Lung (tissue), 12 donors: ENCODE data around the gene E2F2. TPM values are rescaled to one million over a fixed set of nuclear protein-coding genes. Genes with fewer than 3 reads are reported as not detected.

Source experiments
- ATAC-seq: fragments of 200-7000 bp; cut with Tn5 transposase; one replicate; pipeline ENCODE4 v1.9.1; 2020; ENCODE audit warnings: moderate number of reproducible peaks; ENCODE audit not compliant: insufficient read depth, low FRiP score
- DNase-seq, 3 donors: peaks; one replicate each; pipeline ENCODE4 v3.0.0-alpha.2; 2013 to 2017
- H3K27ac ChIP-seq, 2 donors: one replicate each; pipeline ENCODE4 v1.5.1; 2013; ENCODE audit warnings: mild to moderate bottlenecking in 2 of 2, moderate library complexity in 2 of 2, control low read depth in 1 of 2, inconsistent platforms in 1 of 2, low read depth in 1 of 2, low read length in 1 of 2
- H3K27me3 ChIP-seq, 3 donors: one replicate each; pipeline ENCODE4 v1.5.1; 2013; ENCODE audit warnings: low read length in 2 of 3; ENCODE audit not compliant: control insufficient read depth in 3 of 3, insufficient read depth in 3 of 3
- H3K36me3 ChIP-seq, 4 donors: one replicate each; pipeline ENCODE4 v1.5.1; 2013; ENCODE audit warnings: low read length in 4 of 4, mild to moderate bottlenecking in 1 of 4, moderate library complexity in 1 of 4; ENCODE audit not compliant: control insufficient read depth in 4 of 4, insufficient read depth in 4 of 4
- H3K4me1 ChIP-seq, 5 donors: one replicate each; pipeline ENCODE4 v1.5.1; 2013; ENCODE audit warnings: low read length in 5 of 5, mild to moderate bottlenecking in 2 of 5, moderate library complexity in 1 of 5; ENCODE audit not compliant: control insufficient read depth in 5 of 5, insufficient read depth in 5 of 5
- H3K4me3 ChIP-seq: one replicate; pipeline ENCODE4 v1.5.1; 2013; ENCODE audit warnings: mild to moderate bottlenecking, control low read depth, moderate library complexity
- H3K9ac ChIP-seq, 2 donors: one replicate each; pipeline ENCODE4 v1.5.1; 2013; ENCODE audit warnings: low read length in 2 of 2, control low read depth in 1 of 2; ENCODE audit not compliant: insufficient read depth in 1 of 2
- H3K9me3 ChIP-seq, 4 donors: one replicate each; pipeline ENCODE4 v1.5.1; 2013; ENCODE audit warnings: low read length in 3 of 4, mild to moderate bottlenecking in 1 of 4, moderate library complexity in 1 of 4; ENCODE audit not compliant: control insufficient read depth in 4 of 4, insufficient read depth in 3 of 4
- WGBS, 2 donors: extraction: QIAGEN DNeasy Blood & Tissue Kit; methylation state at CpG; one replicate each; pipeline ENCODE4 v1.1.7; 2013; 5-methylcytosine and 5-hydroxymethylcytosine counted together
- polyA plus RNA-seq, 2 donors: library from polyadenylated mRNA; stranded (reverse); fragments of 200-250 nt; gene quantifications; one replicate each; pipeline ENCODE4 v1.2.1, GENCODE V29; 2013
- total RNA-seq, 2 donors: library from RNA; depleted of rRNA in 1 of 2; stranded (reverse); fragments of >200 nt in 1 of 2; gene quantifications; one replicate each; pipeline ENCODE4 v1.2.1, GENCODE V29; 2014 to 2021
- TF ChIP-seq, protein P1 (sequence below): IDR thresholded peaks from 2 replicates; pipeline ENCODE4 v1.5.1; 2012; ENCODE audit warnings: mild to moderate bottlenecking; ENCODE audit errors: control extremely low read depth, extremely low read depth
- donor health status: control.
- donor health status: control.
- donor health status: Bipolar disorder and iron deficiency.
- donor health status: healthy.
- donor health status: DM: yes; HTN: yes; CAD: no.

Gene E2F2
- total and polyA plus RNA-seq, 4 donors: 0.83 to 4.9 (median 1.5) TPM

DNA sequence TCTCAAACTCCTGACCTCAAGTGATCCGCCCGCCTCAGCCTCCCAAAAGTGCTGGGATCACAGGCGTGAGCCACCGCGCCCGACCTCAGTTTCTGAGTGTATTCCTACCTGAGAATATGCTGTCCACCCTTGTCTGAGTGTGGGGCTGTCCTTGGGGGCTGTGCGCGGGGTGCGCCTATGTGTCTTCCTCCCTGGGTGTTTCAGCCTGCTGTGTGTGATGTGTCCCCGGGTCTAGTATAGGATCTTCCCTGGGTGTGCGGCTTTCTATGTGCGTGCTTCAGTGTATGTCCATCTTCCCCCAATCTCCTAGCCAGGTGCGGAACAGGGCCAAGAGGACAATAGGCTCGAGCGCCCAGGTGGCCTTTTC, 36.6 kb upstream of the E2F2 start:
- H3K36me3 ChIP-seq: no peaks in the 10 kb centered on the region
- no peak overlapping the region for H3K4me3 ChIP-seq
- ATAC-seq (no peak), DNase-seq (peak in 2 of 3 donors; percentile 23 to 28)
- no peaks in the 10 kb centered on the region for H3K27me3 ChIP-seq
- TF ChIP-seq, protein P1, sequence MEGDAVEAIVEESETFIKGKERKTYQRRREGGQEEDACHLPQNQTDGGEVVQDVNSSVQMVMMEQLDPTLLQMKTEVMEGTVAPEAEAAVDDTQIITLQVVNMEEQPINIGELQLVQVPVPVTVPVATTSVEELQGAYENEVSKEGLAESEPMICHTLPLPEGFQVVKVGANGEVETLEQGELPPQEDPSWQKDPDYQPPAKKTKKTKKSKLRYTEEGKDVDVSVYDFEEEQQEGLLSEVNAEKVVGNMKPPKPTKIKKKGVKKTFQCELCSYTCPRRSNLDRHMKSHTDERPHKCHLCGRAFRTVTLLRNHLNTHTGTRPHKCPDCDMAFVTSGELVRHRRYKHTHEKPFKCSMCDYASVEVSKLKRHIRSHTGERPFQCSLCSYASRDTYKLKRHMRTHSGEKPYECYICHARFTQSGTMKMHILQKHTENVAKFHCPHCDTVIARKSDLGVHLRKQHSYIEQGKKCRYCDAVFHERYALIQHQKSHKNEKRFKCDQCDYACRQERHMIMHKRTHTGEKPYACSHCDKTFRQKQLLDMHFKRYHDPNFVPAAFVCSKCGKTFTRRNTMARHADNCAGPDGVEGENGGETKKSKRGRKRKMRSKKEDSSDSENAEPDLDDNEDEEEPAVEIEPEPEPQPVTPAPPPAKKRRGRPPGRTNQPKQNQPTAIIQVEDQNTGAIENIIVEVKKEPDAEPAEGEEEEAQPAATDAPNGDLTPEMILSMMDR: no peak
- H3K9me3 ChIP-seq: no peaks in the 10 kb centered on the region
- 65 to 70% methylated on average over 15 of the region's 15 CpGs for WGBS, 2 donors
- H3K4me1 ChIP-seq: peaks cover 3 to 47% (median 16%) of the 10 kb centered on the region in 5 donors
- H3K27ac ChIP-seq: peak overlapping the region; percentile 71 to 78
- H3K9ac ChIP-seq: peak overlapping the region in 1 of 2 donors; percentile 68

DNA sequence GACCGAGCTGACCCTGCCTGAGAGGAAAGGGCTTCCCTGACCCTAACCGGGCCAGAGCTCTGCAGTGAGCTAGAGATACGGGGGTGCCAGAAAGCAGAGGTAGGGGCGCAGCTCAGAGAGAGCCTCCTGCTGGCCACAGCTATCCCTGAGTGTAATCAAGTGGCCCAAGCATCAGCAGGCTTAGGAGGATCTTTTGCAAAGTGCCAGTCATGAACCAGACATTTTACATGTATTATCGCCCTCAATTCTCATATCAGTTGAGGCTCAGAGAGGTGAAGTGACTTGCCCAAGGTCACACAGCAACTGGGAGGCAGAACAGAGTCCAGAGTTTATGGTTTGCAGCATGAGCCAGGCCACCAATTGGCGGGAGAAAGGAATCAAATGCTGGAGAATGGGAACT, 35.3 kb upstream of the E2F2 start:
- TF ChIP-seq, protein P1: no peak
- Histone ChIP-seq H3K9ac (no peak overlapping the region), H3K4me1 (peaks cover 3 to 60% (median 18%) of the 10 kb centered on the region in 5 donors), H3K9me3 (no peaks in the 10 kb centered on the region), H3K27me3 (no peaks in the 10 kb centered on the region), H3K36me3 (no peaks in the 10 kb centered on the region), H3K27ac (peak overlapping the region in 1 of 2 donors; percentile 52), H3K4me3 (no peak overlapping the region)
- 84 to 91% methylated on average over 6 of the region's 6 CpGs for WGBS, 2 donors
- DNase-seq (no peak), ATAC-seq (no peak)

DNA sequence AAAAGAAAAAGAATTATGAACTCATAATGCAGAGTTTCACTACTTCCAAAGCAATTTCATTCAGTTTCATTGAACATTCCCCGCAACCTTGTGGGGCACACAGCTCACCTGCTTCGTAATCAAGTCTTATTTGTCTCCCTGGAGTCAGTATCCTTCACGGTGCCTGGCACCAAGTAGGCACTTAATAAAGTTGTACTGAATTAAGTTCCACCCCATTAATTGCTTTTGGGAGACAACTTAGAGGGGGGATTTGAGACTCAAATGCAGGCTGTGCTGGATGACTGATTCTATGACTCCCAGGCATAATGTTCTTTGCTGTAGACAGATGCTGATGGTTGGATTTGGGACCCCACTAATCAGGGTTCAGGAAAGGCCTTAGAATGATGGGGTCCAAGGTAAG, 34.7 kb upstream of the E2F2 start:
- TF ChIP-seq, protein P1: no peak
- H3K27ac ChIP-seq: peak overlapping the region in 1 of 2 donors; percentile 54
- no peaks in the 10 kb centered on the region for H3K27me3 ChIP-seq
- H3K9ac ChIP-seq: no peak overlapping the region
- ATAC-seq: no peak
- no peak overlapping the region for H3K4me3 ChIP-seq
- H3K9me3 ChIP-seq: no peaks in the 10 kb centered on the region
- no peaks in the 10 kb centered on the region for H3K36me3 ChIP-seq
- DNase-seq: no peak
- WGBS, 2 donors: 90 to 97% methylated on average over 3 of the region's 3 CpGs
- H3K4me1 ChIP-seq: peaks cover 8 to 65% (median 20%) of the 10 kb centered on the region in 5 donors

DNA sequence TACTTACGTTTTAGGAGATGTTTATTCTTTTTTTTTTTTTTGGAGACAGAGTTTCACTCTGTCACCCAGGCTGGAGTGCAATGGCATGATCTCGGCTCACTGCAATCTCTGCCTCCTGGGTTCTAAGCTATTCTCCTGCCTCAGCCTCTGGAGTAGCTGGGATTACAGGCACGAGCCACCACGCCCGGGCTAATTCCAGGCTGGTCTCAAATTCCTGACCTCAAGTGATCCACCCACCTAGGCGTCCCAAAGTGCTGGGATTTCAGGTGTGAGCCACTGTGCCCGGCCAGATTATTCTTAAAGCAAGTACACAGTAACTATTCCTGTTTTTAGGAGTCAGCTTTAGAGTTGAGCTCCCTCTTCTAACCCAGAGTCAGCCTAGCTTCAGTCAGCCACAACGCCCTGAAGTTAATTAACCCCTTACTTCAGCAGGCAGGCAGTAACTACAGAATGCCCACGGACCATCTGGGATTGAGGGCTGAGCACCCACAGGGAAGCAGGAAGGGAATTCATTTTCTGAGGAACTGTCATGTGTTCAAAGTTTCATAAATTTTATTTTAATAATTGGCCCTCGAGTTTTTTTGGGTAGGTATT, 33.6 kb upstream of the E2F2 start:
- 59 to 71% methylated on average over 10 of the region's 10 CpGs for WGBS, 2 donors
- Histone ChIP-seq H3K4me1 (peaks cover 12 to 73% (median 27%) of the 10 kb centered on the region in 5 donors), H3K4me3 (no peak overlapping the region), H3K36me3 (no peaks in the 10 kb centered on the region), H3K27ac (peak overlapping the region; percentile 5 to 82), H3K9ac (peak overlapping the region in 1 of 2 donors; percentile 44), H3K27me3 (no peaks in the 10 kb centered on the region), H3K9me3 (no peaks in the 10 kb centered on the region)
- TF ChIP-seq, protein P1: no peak
- peak in 2 of 3 donors; percentile 24 to 25 for DNase-seq
- no peak for ATAC-seq
